ENCODE data around the gene GRIK3. TPM values are rescaled to one million over a fixed set of nuclear protein-coding genes. Genes with fewer than 3 reads are reported as not detected.

GRIK3 gene
- total RNA-seq, 3 donors from 2014 or later (not counting 1 experiment from before 2014, with no cell fraction given), result not detected

DNA sequence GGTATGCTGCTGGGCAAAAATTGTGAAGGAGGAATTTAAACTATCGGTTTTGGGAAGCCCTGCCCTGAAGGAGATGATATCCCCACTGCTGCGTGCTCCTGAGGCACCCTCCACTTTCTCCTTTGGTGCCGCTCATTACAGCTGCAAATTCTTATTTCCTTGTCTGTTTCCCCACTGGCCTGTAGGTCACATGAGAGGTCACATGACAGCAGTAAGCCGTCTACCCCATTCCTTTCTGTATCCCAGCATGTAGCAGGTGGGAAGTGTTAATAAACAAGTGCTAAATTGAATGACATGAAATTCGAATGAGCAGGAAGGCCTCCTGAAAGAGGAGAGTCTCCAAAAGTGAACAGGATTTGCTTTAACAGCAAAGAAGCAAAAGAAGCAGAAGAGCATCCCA, 58.7 kb downstream of the GRIK3 start:
- no peak for DNase-seq
- no peaks in the 10 kb centered on the region for H3K4me1 Mint-ChIP-seq
- H3K27me3 Mint-ChIP-seq (ENCODE audit: low read depth in 2 of 2), result peaks cover 21 to 24% of the 10 kb centered on the region in 2 donors
- no peak for ATAC-seq
- no peak overlapping the region for H3K27ac Mint-ChIP-seq
- H3K9me3 Mint-ChIP-seq, result no peaks in the 10 kb centered on the region
- H3K4me3 Mint-ChIP-seq, result no peak overlapping the region
- H3K9me3 ChIP-seq (ENCODE audit: control insufficient read depth, insufficient read depth, low read length), result no peaks in the 10 kb centered on the region
- H3K27me3 ChIP-seq (ENCODE audit: control insufficient read depth, insufficient read depth, low read length), result no peaks in the 10 kb centered on the region
- no peak overlapping the region for H3K4me3 ChIP-seq (ENCODE audit: low read length)
- no peaks in the 10 kb centered on the region for H3K4me1 ChIP-seq (ENCODE audit: control insufficient read depth, insufficient read depth, low read length)
- WGBS (ENCODE audit: insufficient coverage), result 61% methylated on average over 5 of the region's 5 CpGs
- H3K36me3 Mint-ChIP-seq, result no peaks in the 10 kb centered on the region
- H3K27ac ChIP-seq (ENCODE audit: low read length), result no peak overlapping the region
- TF ChIP-seq, protein P1, sequence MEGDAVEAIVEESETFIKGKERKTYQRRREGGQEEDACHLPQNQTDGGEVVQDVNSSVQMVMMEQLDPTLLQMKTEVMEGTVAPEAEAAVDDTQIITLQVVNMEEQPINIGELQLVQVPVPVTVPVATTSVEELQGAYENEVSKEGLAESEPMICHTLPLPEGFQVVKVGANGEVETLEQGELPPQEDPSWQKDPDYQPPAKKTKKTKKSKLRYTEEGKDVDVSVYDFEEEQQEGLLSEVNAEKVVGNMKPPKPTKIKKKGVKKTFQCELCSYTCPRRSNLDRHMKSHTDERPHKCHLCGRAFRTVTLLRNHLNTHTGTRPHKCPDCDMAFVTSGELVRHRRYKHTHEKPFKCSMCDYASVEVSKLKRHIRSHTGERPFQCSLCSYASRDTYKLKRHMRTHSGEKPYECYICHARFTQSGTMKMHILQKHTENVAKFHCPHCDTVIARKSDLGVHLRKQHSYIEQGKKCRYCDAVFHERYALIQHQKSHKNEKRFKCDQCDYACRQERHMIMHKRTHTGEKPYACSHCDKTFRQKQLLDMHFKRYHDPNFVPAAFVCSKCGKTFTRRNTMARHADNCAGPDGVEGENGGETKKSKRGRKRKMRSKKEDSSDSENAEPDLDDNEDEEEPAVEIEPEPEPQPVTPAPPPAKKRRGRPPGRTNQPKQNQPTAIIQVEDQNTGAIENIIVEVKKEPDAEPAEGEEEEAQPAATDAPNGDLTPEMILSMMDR (IDR thresholded peaks at IDR 0.05), result no peak
- intact Hi-C loops (cut with micrococcal nuclease), result no loop called here
- no peaks in the 10 kb centered on the region for H3K36me3 ChIP-seq (ENCODE audit: control insufficient read depth, insufficient read depth, low read length)

GRCh38 chr1:36973056-36973455, 61.3 kb downstream of the GRIK3 start:
- TF ChIP-seq, protein P1 (IDR thresholded peaks at IDR 0.05), result no peak
- H3K4me1 ChIP-seq (ENCODE audit: control insufficient read depth, insufficient read depth, low read length), result no peaks in the 10 kb centered on the region
- DNase-seq, result no peak
- 86% methylated on average over 4 of the region's 4 CpGs for WGBS (ENCODE audit: insufficient coverage)
- H3K27ac ChIP-seq (ENCODE audit: low read length), result no peak overlapping the region
- no peak overlapping the region for H3K4me3 ChIP-seq (ENCODE audit: low read length)
- Mint-ChIP-seq H3K27me3 (ENCODE audit: low read depth in 2 of 2) (peaks cover 16 to 21% of the 10 kb centered on the region in 2 donors), H3K4me3 (no peak overlapping the region), H3K27ac (no peak overlapping the region), H3K36me3 (no peaks in the 10 kb centered on the region), H3K9me3 (no peaks in the 10 kb centered on the region), H3K4me1 (no peaks in the 10 kb centered on the region)
- no peaks in the 10 kb centered on the region for H3K27me3 ChIP-seq (ENCODE audit: control insufficient read depth, insufficient read depth, low read length)
- intact Hi-C loops (cut with micrococcal nuclease), result no loop called here
- no peak for ATAC-seq
- H3K36me3 ChIP-seq (ENCODE audit: control insufficient read depth, insufficient read depth, low read length), result no peaks in the 10 kb centered on the region
- no peaks in the 10 kb centered on the region for H3K9me3 ChIP-seq (ENCODE audit: control insufficient read depth, insufficient read depth, low read length)

GRCh38 chr1:36971852-36972618, 62.3 kb downstream of the GRIK3 start:
- ATAC-seq (no peak), DNase-seq (no peak)
- Histone ChIP-seq H3K27me3 (ENCODE audit: control insufficient read depth, insufficient read depth, low read length) (no peaks in the 10 kb centered on the region), H3K27ac (ENCODE audit: low read length) (no peak overlapping the region), H3K4me1 (ENCODE audit: control insufficient read depth, insufficient read depth, low read length) (no peaks in the 10 kb centered on the region), H3K4me3 (ENCODE audit: low read length) (no peak overlapping the region), H3K9me3 (ENCODE audit: control insufficient read depth, insufficient read depth, low read length) (no peaks in the 10 kb centered on the region), H3K36me3 (ENCODE audit: control insufficient read depth, insufficient read depth, low read length) (no peaks in the 10 kb centered on the region)
- Mint-ChIP-seq H3K27ac (no peak overlapping the region), H3K36me3 (no peaks in the 10 kb centered on the region), H3K4me3 (no peak overlapping the region), H3K27me3 (ENCODE audit: low read depth in 2 of 2) (peaks cover 8 to 11% of the 10 kb centered on the region in 2 donors), H3K4me1 (no peaks in the 10 kb centered on the region), H3K9me3 (no peaks in the 10 kb centered on the region)
- WGBS (ENCODE audit: insufficient coverage), result 83% methylated on average over 13 of the region's 14 CpGs
- TF ChIP-seq, protein P1 (IDR thresholded peaks at IDR 0.05), result no peak
- intact Hi-C loops (cut with micrococcal nuclease), result no loop called here

- Mint-ChIP-seq H3K4me1 (no peaks in the 10 kb centered on the region), H3K9me3 (no peaks in the 10 kb centered on the region), H3K4me3 (no peak overlapping the region), H3K27me3 (ENCODE audit: low read depth in 2 of 2) (peaks cover 2 to 7% of the 10 kb centered on the region in 2 donors), H3K27ac (no peak overlapping the region), H3K36me3 (no peaks in the 10 kb centered on the region)
- no peaks in the 10 kb centered on the region for H3K27me3 ChIP-seq (ENCODE audit: control insufficient read depth, insufficient read depth, low read length)
- intact Hi-C loops (cut with micrococcal nuclease), result no loop called here
- no peak overlapping the region for H3K4me3 ChIP-seq (ENCODE audit: low read length)
- no peak overlapping the region for H3K27ac ChIP-seq (ENCODE audit: low read length)
- no peak for DNase-seq
- ATAC-seq, result no peak
- TF ChIP-seq, protein P1 (IDR thresholded peaks at IDR 0.05), result no peak
- H3K4me1 ChIP-seq (ENCODE audit: control insufficient read depth, insufficient read depth, low read length), result no peaks in the 10 kb centered on the region
- no peaks in the 10 kb centered on the region for H3K36me3 ChIP-seq (ENCODE audit: control insufficient read depth, insufficient read depth, low read length)
- 67% methylated on average over 3 of the region's 3 CpGs for WGBS (ENCODE audit: insufficient coverage)
- H3K9me3 ChIP-seq (ENCODE audit: control insufficient read depth, insufficient read depth, low read length), result no peaks in the 10 kb centered on the region
Measured at GRCh38 chr1:36968730-36969129, 65.6 kb downstream of the GRIK3 start.
